Liver (tissue), 9 donors: ENCODE data around the gene DCUN1D1. TPM values are rescaled to one million over a fixed set of nuclear protein-coding genes. Genes with fewer than 3 reads are reported as not detected.

Experiments used
- DNase-seq: peaks from one replicate; pipeline ENCODE4 v3.0.0-alpha.2; 2017; ENCODE audit warnings: low spot score
- H3K27ac ChIP-seq, 2 donors: one replicate each; pipeline ENCODE4 v1.7.0; 2013; ENCODE audit warnings: inconsistent platforms in 2 of 2, low read length in 2 of 2, control low read depth in 1 of 2, low read depth in 1 of 2, mild to moderate bottlenecking in 1 of 2
- H3K27me3 ChIP-seq, 4 donors: one replicate each; pipeline versions ENCODE4 v1.6.1 to v1.7.0; 2013; ENCODE audit warnings: low read length in 3 of 4, inconsistent platforms in 1 of 4, mild to moderate bottlenecking in 1 of 4, moderate library complexity in 1 of 4; ENCODE audit not compliant: control insufficient read depth in 4 of 4, insufficient read depth in 4 of 4
- H3K36me3 ChIP-seq, 4 donors: one replicate each; pipeline versions ENCODE4 v1.6.1 to v1.7.0; 2013; ENCODE audit warnings: low read length in 3 of 4, mild to moderate bottlenecking in 3 of 4, low read depth in 1 of 4, moderate library complexity in 1 of 4; ENCODE audit not compliant: control insufficient read depth in 4 of 4, insufficient read depth in 3 of 4
- H3K4me1 ChIP-seq, 4 donors: one replicate each; pipeline versions ENCODE4 v1.6.1 to v1.7.0; 2013; ENCODE audit warnings: low read length in 3 of 4, mild to moderate bottlenecking in 3 of 4, moderate library complexity in 1 of 4; ENCODE audit not compliant: control insufficient read depth in 4 of 4, insufficient read depth in 4 of 4
- H3K4me3 ChIP-seq, 3 donors: one replicate each; pipeline versions ENCODE4 v1.6.1 to v1.7.0; 2013; ENCODE audit warnings: low read length in 3 of 3, control low read depth in 1 of 3, low read depth in 1 of 3, mild to moderate bottlenecking in 1 of 3
- H3K9ac ChIP-seq, 2 donors: one replicate each; pipeline ENCODE4 v1.7.0; 2013; ENCODE audit warnings: low read length in 2 of 2, mild to moderate bottlenecking in 2 of 2, moderate library complexity in 2 of 2, control low read depth in 1 of 2, low read depth in 1 of 2
- H3K9me3 ChIP-seq, 4 donors: one replicate each; pipeline versions ENCODE4 v1.6.1 to v1.7.0; 2013; ENCODE audit warnings: low read length in 3 of 4; ENCODE audit not compliant: control insufficient read depth in 4 of 4
- EGR1 ChIP-seq, 2 donors: IDR thresholded peaks; 2 replicates each; pipeline ENCODE4 v1.6.1; 2016 to 2018; ENCODE audit warnings: antibody characterized with exemption in 2 of 2, low read depth in 2 of 2
- FOXA2 ChIP-seq: IDR thresholded peaks from 2 replicates; pipeline ENCODE4 v1.6.1; 2016; ENCODE audit warnings: antibody characterized with exemption
- GABPA ChIP-seq, 2 donors: IDR thresholded peaks in 1 of 2; conservative IDR thresholded peaks in 1 of 2; 2 replicates each; pipeline ENCODE4 v1.6.1; 2016; ENCODE audit warnings: antibody characterized with exemption in 2 of 2, mild to moderate bottlenecking in 1 of 2, moderate library complexity in 1 of 2
- HNF4A ChIP-seq, 2 donors: conservative IDR thresholded peaks; 2 replicates each; pipeline ENCODE4 v1.6.1; 2016; ENCODE audit warnings: antibody characterized with exemption in 2 of 2, mild to moderate bottlenecking in 2 of 2
- HNF4G ChIP-seq: IDR thresholded peaks from 2 replicates; pipeline ENCODE4 v1.6.1; 2016; ENCODE audit warnings: antibody characterized with exemption
- JUND ChIP-seq, 2 donors: IDR thresholded peaks; 2 replicates each; pipeline ENCODE4 v1.6.1; 2016; ENCODE audit warnings: antibody characterized with exemption in 2 of 2
- NR2F2 ChIP-seq: IDR thresholded peaks from 2 replicates; pipeline ENCODE4 v1.6.1; 2016; ENCODE audit warnings: antibody characterized with exemption
- RAD21 ChIP-seq, 2 donors: IDR thresholded peaks; 2 replicates each; pipeline ENCODE4 v1.6.1; 2016; ENCODE audit warnings: antibody characterized with exemption in 2 of 2, mild to moderate bottlenecking in 2 of 2
- RXRA ChIP-seq, 2 donors: IDR thresholded peaks; 2 replicates each; pipeline ENCODE4 v1.6.1; 2017 to 2018; ENCODE audit warnings: antibody characterized with exemption in 2 of 2, mild to moderate bottlenecking in 1 of 2
- SP1 ChIP-seq: IDR thresholded peaks from 2 replicates; pipeline ENCODE4 v1.6.1; 2018; ENCODE audit warnings: antibody characterized with exemption, mild to moderate bottlenecking
- TAF1 ChIP-seq: conservative IDR thresholded peaks from 2 replicates; pipeline ENCODE4 v1.6.1; 2016; ENCODE audit warnings: antibody characterized with exemption, mild to moderate bottlenecking
- YY1 ChIP-seq: IDR thresholded peaks from 2 replicates; pipeline ENCODE4 v1.6.1; 2016; ENCODE audit warnings: antibody characterized with exemption, mild to moderate bottlenecking
- WGBS: extraction: QIAGEN DNeasy Blood & Tissue Kit; methylation state at CpG from one replicate; pipeline ENCODE4 v1.1.7; 2013; 5-methylcytosine and 5-hydroxymethylcytosine counted together
- polyA plus RNA-seq, 2 donors: library from polyadenylated mRNA; stranded (reverse) in 1 of 2; unstranded in 1 of 2; fragments of 200-250 nt in 1 of 2; fragments of >200 nt in 1 of 2; fragmentation: Nextera tagmentation in 1 of 2; extraction: Ambion mirVana in 1 of 2; gene quantifications; one replicate each; pipeline versions ENCODE4 v1.2.1 to v1.2.3, GENCODE V29; 2013 to 2015
- total RNA-seq, 2 donors: library from RNA; depleted of rRNA; stranded (reverse); fragments of >200 nt; gene quantifications; one replicate each; pipeline ENCODE4 v1.2.3, GENCODE V29; 2014
- TF ChIP-seq, protein P1 (sequence below): fragments of 150-350 bp; IDR thresholded peaks from 2 replicates; pipeline ENCODE4 v1.5.1; 2017; ENCODE audit warnings: improper control_type of control experiment, low read depth, low read length; ENCODE audit not compliant: missing input control
- TF ChIP-seq, protein P2 (sequence below): IDR thresholded peaks from 2 replicates; pipeline ENCODE4 v1.6.1; 2016; ENCODE audit warnings: antibody characterized with exemption
- TF ChIP-seq, protein P3 (sequence below): IDR thresholded peaks from 2 replicates; pipeline ENCODE4 v1.6.1; 2016; ENCODE audit warnings: antibody characterized with exemption
- TF ChIP-seq, protein P4 (sequence below): IDR thresholded peaks from 2 replicates; pipeline ENCODE4 v1.6.1; 2016; ENCODE audit warnings: antibody characterized with exemption
- donor health status: healthy.
- donor health status: healthy.
- donor health status: healthy.
- donor health status: healthy.
- donor health status: healthy.

Gene DCUN1D1
- total and polyA plus RNA-seq, 4 donors: 9.1 to 56.0 (median 23.5) TPM

DNA sequence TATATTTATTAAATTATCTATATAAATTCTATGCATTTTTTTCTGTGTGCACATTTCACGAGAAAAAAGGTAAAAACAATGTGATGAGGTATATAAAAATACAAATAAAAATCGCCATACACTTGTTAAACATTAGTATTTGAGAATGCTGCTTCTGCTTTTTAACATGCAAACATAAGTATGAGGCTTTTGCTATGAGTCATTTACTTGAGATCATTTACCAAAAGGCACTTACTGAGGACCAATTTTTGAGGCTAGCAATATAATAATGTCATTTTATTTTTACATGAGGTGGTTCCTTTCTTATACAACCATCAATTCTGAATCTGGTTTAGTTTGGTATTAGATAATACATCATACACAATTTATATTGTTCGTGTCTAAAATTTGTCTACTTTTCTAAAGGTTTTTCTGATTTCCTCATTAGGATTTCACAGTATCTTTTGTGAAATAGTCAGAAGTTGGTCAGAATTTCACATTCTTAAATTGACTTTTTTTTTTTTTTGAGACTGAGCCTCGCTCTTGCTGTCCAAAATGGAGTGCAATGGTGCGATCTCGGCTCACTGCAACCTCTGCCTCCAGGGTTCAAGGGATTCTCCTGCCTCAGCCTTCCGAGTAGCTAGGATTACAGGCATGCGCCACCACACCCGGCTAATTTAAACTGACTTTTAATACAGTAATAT lies 25.6 kb downstream of the DCUN1D1 start:
- no peak overlapping the region for H3K4me3 ChIP-seq
- H3K4me1 ChIP-seq: peaks cover 0 to 2% (median under 1%) of the 10 kb centered on the region in 4 donors
- H3K27ac ChIP-seq: no peak overlapping the region
- WGBS: 89% methylated on average over 9 of the region's 9 CpGs
- H3K9me3 ChIP-seq: no peaks in the 10 kb centered on the region
- no peak for DNase-seq
- no peak for TF ChIP-seq TAF1
- no peak for TF ChIP-seq HNF4A (conservative IDR thresholded peaks at IDR 0.05)
- no peak for TF ChIP-seq NR2F2
- no peak for TF ChIP-seq HNF4G
- TF ChIP-seq SP1: no peak
- TF ChIP-seq FOXA2: no peak
- TF ChIP-seq EGR1 (IDR thresholded peaks at IDR 0.05; ENCODE audit: low read depth in 2 of 2): no peak
- TF ChIP-seq RXRA (IDR thresholded peaks at IDR 0.05): no peak
- no peak for TF ChIP-seq GABPA (IDR thresholded peaks at IDR 0.05 in 1 of 2, conservative IDR thresholded peaks at IDR 0.05 in 1 of 2)
- TF ChIP-seq, protein P1, sequence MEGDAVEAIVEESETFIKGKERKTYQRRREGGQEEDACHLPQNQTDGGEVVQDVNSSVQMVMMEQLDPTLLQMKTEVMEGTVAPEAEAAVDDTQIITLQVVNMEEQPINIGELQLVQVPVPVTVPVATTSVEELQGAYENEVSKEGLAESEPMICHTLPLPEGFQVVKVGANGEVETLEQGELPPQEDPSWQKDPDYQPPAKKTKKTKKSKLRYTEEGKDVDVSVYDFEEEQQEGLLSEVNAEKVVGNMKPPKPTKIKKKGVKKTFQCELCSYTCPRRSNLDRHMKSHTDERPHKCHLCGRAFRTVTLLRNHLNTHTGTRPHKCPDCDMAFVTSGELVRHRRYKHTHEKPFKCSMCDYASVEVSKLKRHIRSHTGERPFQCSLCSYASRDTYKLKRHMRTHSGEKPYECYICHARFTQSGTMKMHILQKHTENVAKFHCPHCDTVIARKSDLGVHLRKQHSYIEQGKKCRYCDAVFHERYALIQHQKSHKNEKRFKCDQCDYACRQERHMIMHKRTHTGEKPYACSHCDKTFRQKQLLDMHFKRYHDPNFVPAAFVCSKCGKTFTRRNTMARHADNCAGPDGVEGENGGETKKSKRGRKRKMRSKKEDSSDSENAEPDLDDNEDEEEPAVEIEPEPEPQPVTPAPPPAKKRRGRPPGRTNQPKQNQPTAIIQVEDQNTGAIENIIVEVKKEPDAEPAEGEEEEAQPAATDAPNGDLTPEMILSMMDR: no peak
- TF ChIP-seq, protein P2, sequence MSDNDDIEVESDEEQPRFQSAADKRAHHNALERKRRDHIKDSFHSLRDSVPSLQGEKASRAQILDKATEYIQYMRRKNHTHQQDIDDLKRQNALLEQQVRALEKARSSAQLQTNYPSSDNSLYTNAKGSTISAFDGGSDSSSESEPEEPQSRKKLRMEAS: no peak
- TF ChIP-seq, protein P3, sequence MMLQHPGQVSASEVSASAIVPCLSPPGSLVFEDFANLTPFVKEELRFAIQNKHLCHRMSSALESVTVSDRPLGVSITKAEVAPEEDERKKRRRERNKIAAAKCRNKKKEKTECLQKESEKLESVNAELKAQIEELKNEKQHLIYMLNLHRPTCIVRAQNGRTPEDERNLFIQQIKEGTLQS: no peak
- peaks cover 2 to 8% (median 7%) of the 10 kb centered on the region in 4 donors for H3K36me3 ChIP-seq
- H3K27me3 ChIP-seq: no peaks in the 10 kb centered on the region
- H3K9ac ChIP-seq: no peak overlapping the region

DNA sequence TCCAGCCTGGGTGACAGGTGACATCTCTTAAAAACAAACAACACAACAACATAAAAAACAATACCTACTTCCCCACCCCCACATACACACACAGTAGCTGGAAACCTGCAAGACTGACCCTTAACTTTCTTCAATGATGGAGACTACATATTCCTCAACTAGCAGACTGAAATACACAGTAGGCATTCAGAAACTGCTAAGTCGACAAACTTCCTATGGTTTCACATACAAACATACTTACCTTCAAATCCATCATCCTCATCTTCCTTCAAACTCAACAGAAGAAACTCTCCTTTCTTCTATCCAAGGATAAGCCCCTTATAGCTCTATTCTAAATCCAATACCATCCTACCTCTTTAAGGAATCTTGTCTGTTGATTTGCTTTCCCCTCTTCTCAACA lies 30.6 kb downstream of the DCUN1D1 start:
- TF ChIP-seq EGR1 (IDR thresholded peaks at IDR 0.05; ENCODE audit: low read depth in 2 of 2) (no peak), SP1 (no peak), JUND (IDR thresholded peaks at IDR 0.05) (no peak), TAF1 (no peak), RAD21 (IDR thresholded peaks at IDR 0.05) (no peak), YY1 (no peak), HNF4G (no peak), RXRA (IDR thresholded peaks at IDR 0.05) (no peak), FOXA2 (no peak)
- TF ChIP-seq, protein P4, sequence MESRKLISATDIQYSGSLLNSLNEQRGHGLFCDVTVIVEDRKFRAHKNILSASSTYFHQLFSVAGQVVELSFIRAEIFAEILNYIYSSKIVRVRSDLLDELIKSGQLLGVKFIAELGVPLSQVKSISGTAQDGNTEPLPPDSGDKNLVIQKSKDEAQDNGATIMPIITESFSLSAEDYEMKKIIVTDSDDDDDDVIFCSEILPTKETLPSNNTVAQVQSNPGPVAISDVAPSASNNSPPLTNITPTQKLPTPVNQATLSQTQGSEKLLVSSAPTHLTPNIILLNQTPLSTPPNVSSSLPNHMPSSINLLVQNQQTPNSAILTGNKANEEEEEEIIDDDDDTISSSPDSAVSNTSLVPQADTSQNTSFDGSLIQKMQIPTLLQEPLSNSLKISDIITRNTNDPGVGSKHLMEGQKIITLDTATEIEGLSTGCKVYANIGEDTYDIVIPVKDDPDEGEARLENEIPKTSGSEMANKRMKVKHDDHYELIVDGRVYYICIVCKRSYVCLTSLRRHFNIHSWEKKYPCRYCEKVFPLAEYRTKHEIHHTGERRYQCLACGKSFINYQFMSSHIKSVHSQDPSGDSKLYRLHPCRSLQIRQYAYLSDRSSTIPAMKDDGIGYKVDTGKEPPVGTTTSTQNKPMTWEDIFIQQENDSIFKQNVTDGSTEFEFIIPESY: no peak
- TF ChIP-seq, protein P3: no peak

More for the DNA sequence above, 30.6 kb downstream of the DCUN1D1 start:
- WGBS: 98% methylated on average over 1 of the region's 1 CpG
- no peaks in the 10 kb centered on the region for H3K9me3 ChIP-seq
- no peak overlapping the region for H3K27ac ChIP-seq
- DNase-seq: no peak
- H3K36me3 ChIP-seq: peaks cover 2 to 18% (median 12%) of the 10 kb centered on the region in 4 donors
- peaks cover 0 to 5% (median 1%) of the 10 kb centered on the region in 4 donors for H3K4me1 ChIP-seq
- no peak overlapping the region for H3K9ac ChIP-seq
- H3K27me3 ChIP-seq: no peaks in the 10 kb centered on the region
- H3K4me3 ChIP-seq: no peak overlapping the region
